HG03135 (cell line): ENCODE measurements around the gene TPRKB.
"Not testable (repeated sequence)": the region's sequence is repeated elsewhere in the genome, so short reads cannot be mapped to it uniquely, and the experiment has no call there.

Source experiments
- ATAC-seq: cut with Tn5 transposase; IDR thresholded peaks from one replicate; pipeline ENCODE4 v1.9.1; 2021; ENCODE audit warnings: mild to moderate bottlenecking, moderate library complexity; ENCODE audit not compliant: unreplicated experiment

TPRKB gene

GRCh38 chr2:73740767-73741166, 3.6 kb upstream of the TPRKB start:
- ATAC-seq = no peak

GRCh38 chr2:73739101-73739500, 2.0 kb upstream of the TPRKB start:
- no peak for ATAC-seq

GRCh38 chr2:73736378-73736777, 767 bp downstream of the TPRKB start:
- no peak for ATAC-seq

GRCh38 chr2:73730810-73731209, 6.3 kb downstream of the TPRKB start:
- no peak for ATAC-seq

- ATAC-seq = no peak
These were observed 8.4 kb downstream of the TPRKB start for GRCh38 chr2:73728711-73729110.

- no peak for ATAC-seq
These were observed 9.1 kb downstream of the TPRKB start for GRCh38 chr2:73728043-73728442.

- not testable (repeated sequence) for ATAC-seq
These were observed 10.5 kb downstream of the TPRKB start for GRCh38 chr2:73726657-73727056.

- no peak for ATAC-seq
These were observed 18.1 kb downstream of the TPRKB start for GRCh38 chr2:73718851-73719621.

- ATAC-seq = no peak
These were observed 18.7 kb downstream of the TPRKB start for GRCh38 chr2:73718421-73718820.

GRCh38 chr2:73717695-73718094, 19.4 kb downstream of the TPRKB start:
- not testable (repeated sequence) for ATAC-seq

- no peak for ATAC-seq
These were observed 19.9 kb downstream of the TPRKB start for GRCh38 chr2:73717251-73717606.

GRCh38 chr2:73716543-73717250, 20.4 kb downstream of the TPRKB start:
- no peak for ATAC-seq

GRCh38 chr2:73714091-73714490, 23.1 kb downstream of the TPRKB start:
- ATAC-seq = no peak

- ATAC-seq = no peak
These were observed 28.6 kb downstream of the TPRKB start for GRCh38 chr2:73708527-73708926.

GRCh38 chr2:73707636-73708035, 29.5 kb downstream of the TPRKB start:
- no peak for ATAC-seq

GRCh38 chr2:73707058-73707457, 30.1 kb downstream of the TPRKB start:
- no peak for ATAC-seq

GRCh38 chr2:73705091-73705490, 32.1 kb downstream of the TPRKB start:
- ATAC-seq = no peak

- ATAC-seq = no peak
These were observed 32.9 kb downstream of the TPRKB start for GRCh38 chr2:73704285-73704684.

GRCh38 chr2:73703675-73704074, 33.5 kb downstream of the TPRKB start:
- ATAC-seq = no peak

GRCh38 chr2:73702852-73703493, 34.2 kb downstream of the TPRKB start:
- not testable (repeated sequence) for ATAC-seq

GRCh38 chr2:73701968-73702665, 35.0 kb downstream of the TPRKB start:
- ATAC-seq = no peak

- not testable (repeated sequence) for ATAC-seq
These were observed 35.7 kb downstream of the TPRKB start for GRCh38 chr2:73701448-73701765.
